Stimulated activated CD8-positive, alpha-beta memory T cell treated with anti-CD3 and anti-CD28 coated beads, Interleukin-15, amount 100 ng/mL, for 24 hours (primary cell): ENCODE data around the gene MANSC4.
A peak's percentile ranks its signal among the peaks of the same experiment; 100 is the strongest.

Experiments
- DNase-seq: peaks from one replicate; pipeline ENCODE4 v3.0.0-alpha.2; 2020; ENCODE audit warnings: low read depth

The MANSC4 gene

DNA sequence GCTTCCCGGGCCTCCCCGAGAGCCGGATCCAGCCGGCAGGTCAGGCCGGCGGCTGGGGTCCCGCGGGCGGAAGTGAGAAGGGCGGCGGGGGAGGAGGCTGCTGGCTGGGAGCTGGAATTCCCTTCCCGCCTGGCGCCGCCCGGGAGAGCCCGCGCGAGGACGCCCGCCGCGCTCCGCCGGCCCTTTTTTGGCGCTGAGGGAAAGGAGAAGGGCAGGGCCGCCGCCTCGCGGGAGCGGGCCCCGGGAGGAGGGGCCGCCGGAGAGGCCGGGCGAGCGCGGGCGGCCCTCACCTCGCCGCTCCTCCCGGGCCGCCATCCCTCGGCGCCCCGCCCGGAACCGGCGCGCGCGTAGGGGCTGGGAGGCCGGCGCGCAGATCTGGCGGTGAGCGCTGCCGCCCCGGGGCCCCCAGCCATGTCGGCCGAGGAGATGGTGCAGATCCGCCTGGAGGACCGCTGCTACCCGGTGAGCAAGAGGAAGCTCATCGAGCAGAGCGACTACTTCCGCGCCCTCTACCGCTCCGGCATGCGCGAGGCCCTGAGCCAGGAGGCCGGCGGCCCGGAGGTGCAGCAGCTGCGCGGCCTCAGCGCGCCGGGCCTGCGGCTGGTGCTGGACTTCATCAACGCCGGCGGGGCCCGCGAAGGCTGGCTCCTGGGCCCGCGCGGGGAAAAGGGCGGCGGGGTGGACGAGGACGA is at the start of gene MANSC4, which contains the start of gene KLHL42:
TSS of gene MANSC4 (minus strand) at position 317 of the 692 bp plus-strand sequence. CDS start 8,960 bp downstream, outside the sequence.
TSS of gene KLHL42 (plus strand) at position 314 of the 692 bp plus-strand sequence. CDS start at position 412, 98 bp downstream.
- DNase-seq, result peak; percentile 29

DNA sequence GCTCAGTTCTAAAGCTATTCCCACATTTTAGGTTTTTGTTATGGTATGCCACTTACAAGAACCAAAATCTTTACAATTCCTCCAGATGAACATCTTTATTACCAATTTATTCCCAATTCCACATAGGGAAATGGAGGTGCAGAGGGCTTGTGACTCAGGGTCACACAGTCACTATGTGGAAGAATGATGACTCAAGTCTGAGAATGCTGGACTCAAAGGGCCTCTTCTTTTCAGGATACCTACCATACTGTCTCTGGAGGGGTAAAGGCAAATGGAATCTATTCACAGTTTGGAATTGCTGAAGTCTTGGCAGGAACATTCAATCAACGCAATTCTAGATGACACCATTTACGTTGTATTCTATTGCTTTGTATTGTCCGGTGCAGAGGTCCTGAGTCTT is 48.2 kb upstream of the MANSC4 start:
- DNase-seq, result no peak

DNA sequence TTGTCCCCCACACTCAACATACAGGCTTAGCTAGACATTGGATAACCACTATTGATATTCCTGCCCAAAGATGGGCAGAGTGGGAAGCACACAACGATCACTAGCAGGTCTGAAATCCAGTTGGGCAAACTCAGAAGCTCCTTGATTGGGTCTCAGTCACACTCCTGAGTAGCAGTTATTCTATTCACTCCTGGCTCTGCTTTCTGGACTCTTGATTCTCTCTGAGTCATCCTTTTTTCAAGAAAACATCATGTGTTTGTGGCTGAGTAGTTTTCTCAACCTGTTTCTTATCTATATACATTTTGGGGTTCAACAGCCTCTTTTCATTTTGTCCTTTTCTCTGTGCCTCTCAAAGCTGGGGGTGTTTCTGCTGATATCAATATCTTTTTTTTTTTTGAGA is 46.0 kb upstream of the MANSC4 start:
- DNase-seq, result no peak

DNA sequence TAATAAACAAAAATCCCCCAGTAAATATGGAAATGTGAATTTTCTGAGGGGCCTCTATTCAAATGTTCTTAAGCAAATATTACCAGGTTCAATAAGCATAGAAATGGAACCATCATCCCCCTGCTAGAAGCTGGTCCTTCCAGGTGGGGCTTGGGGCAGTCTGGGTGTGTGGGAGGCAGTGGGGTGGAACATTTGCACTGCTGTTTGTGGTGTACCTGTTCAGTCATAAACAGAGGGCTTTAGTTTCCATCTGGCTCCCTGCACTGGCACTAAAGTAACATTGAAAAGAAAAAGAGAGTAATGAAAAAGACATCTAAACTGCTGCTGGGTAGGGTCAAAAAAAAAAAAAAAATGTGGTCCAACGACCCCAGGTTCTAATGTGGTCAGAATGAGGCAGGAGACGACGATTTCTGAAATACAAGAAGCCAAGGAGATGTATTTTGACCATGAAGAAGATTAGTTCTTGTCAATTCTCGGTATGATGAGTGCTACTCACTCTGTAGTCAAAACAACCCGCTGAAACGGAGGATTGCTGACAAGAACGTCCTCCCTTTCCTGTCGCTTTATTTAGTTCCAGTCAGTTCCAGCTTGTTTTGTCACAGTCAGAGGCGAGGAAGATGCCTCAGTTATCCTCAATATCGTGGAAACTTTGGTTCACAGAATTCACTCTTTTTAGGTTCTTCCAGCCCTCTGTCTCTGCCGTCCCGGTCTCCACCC is 44.2 kb upstream of the MANSC4 start:
- no peak for DNase-seq

DNA sequence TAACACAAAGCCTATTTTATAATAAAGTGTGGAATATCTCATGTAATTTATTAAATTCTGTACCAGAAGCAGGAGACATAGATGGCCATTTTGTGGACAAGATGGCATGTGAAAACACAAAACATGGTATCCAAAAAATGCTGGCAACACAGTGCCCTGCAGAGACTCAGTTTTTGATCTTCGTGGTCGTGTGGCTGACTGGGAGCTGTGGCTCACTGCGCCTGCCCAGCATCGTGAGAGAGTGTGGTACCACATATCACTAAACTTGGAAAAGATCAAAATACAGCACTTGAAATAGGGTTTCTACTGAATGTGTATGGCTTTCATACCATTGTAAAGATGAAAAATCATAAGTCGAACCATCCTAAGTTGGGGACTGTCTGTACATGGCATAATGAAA is 43.0 kb upstream of the MANSC4 start:
- no peak for DNase-seq

DNA sequence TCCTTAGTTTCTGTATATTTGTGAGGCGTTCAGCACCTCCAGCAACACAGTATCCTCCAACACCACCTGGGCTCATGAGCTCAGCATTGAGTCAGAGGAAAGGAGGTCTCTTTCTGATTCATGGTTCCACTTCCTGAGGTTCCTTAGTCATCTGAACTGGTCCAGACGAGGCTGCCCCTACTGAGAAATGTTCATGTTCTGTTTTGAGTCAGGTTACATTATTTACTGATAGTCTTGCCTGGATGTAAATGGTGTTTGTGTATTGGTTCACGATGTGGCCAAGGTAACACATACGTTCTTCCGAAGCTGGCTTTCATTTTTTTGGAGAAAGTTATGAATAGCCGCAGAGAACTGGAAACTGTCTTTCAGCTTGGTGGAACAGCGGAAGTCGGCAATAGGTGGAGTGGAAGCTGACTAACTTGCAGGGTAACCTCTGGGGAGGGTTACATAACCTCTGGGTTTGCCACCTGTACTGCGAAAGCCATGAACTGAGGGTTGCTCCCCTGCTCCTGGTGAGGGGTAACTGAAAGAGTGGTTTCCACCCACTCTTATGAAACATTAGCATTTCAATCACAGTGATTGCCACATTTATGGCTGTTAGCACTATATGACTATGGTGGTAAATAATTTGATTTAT is 42.2 kb upstream of the MANSC4 start:
- DNase-seq, result peak; percentile 12

DNA sequence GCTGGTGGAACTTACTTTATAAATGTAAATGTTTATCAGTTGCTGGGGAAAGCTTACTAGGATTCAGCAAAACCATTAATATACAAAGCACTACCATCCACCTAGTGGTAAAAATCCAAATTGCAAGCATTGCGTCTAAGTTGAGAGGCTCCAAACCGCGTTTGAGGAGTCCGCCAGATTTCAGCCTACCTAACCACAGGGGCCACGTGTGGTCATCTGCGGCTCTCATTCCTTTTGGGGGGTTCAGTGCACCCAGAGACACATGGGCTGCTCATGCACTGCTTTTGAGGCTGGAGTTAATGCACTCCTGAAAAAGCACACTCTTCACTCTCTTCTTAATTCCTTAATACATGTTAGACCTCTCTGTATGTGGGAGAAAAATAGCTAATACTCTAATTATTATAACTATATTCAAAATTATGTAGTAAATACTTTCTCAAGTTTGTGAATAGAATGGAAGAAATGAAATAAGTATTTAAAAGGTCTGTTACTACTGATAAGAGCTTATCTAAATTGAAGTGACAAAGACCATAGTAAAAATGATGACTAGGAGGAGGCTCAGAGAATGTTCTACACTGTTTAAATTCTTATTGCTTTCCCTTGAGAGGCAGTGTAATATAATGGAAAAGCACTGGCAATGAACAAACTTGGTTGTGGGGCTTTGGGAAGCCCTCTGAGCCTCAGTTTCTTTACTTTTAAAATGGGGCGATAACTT is 41.4 kb upstream of the MANSC4 start:
- DNase-seq, result no peak

DNA sequence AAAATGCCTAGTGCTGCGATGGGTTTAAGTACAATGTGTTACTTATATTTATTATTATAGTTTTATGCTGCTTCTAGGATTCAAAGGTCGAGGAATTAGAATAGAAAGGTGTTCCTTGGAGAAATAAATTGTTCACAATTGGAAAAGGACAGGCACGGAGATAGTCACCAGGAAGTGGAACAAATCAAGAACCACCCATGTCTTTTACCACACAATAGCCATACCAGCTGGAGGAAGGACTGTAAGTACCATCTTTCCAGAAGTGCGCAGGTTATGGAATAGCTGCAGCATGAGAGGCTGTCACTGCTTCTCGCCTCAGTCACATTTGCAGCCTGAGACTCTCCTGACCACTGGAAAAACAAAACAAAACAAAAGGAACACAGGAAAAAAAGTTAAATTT is 40.5 kb upstream of the MANSC4 start:
- no peak for DNase-seq

DNA sequence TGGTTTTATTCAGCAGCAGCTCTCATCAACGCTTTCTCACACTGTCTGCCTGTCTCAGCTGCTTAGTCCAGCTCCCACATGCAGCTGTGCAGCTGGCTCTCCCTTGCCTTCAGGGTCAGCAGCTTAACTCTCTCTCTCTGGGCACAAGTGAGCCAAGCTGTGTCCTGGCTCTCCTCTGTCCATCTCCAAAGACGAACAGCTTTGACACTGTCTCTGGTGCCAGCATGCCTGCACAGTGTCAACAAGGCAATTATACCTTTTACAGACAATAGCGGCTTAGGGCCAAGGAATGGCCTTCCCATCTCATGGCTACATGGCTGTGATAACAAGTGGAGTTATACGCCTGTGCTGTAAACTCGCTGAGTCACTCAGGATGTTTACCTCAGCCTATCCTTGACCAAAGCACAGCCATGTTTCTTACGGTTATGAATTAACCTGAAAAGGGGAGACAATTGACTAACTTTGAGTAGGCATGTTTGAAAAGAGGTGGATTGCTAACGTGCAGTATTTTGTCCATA is 38.4 kb upstream of the MANSC4 start:
- no peak for DNase-seq

DNA sequence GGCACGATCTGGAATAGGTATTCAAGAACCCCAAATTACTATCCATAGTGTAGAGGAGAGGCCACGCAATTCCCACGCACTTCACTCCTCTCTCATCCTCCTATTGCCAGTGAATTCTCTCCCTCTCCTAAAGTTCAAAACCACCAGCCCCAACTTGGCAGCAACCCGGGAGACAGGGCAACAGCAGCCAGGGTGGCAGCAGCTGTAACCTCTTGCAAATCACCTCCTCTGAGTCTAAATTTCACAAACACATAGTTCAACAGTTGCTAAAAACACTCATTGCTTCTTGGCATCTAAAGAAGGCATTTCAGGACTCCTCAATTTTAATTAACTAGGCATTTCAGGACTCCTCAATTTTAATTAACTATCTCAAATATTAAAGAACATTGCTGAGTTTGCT is 37.7 kb upstream of the MANSC4 start:
- DNase-seq, result no peak

DNA sequence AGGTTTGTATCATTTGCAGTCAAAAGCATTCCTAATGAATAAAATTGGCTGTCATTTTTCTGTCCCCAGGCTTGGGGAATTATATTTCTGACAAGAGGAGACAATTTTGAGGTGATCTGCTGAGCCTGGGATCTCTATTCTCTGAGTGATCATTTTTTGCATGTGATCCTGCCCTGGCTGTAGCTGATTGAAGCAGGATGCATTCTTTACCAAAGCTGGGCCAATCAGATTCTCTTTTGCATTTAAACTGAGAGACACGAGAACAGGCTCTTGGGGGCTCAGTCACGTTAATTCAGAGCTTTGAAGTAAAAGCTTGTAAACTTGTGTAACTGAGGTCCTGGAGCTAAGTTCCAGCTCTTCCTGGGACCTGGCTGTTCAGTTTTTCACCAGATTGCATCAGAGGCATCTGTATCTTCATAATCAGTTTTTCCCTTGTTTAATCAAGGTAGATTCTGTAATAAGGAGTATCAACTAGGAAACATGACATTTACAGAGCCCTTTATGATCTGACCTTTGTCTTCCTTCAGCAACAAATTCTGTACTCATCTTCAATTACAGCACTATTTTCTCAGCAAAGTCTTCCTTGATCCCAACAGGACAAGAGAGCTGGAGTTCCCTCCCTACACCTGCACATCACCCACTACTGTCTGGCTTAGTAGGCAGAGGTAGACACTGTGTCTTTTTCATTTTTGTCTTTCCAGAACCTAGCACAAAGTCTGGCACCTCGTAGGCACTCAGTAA is 35.0 kb upstream of the MANSC4 start:
- no peak for DNase-seq

DNA sequence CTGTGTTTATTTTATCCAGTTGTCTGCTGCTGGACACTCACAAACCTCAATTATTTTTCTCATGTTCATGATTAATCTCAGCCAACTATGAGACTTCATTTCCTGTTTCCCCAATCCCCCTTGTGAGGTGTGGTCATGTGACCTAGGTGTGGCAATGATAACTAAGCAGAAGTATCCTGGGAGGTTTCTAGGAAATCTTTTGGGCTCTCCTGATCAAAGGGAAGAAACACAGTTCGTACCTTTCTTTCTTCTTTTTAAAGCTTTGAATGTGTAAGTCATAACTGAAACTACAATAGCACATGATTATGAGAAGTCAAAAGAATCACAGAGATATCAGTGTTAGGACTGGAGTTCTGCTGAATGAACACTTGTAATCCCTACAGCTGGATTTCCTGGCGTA is 34.4 kb upstream of the MANSC4 start:
- no peak for DNase-seq

DNA sequence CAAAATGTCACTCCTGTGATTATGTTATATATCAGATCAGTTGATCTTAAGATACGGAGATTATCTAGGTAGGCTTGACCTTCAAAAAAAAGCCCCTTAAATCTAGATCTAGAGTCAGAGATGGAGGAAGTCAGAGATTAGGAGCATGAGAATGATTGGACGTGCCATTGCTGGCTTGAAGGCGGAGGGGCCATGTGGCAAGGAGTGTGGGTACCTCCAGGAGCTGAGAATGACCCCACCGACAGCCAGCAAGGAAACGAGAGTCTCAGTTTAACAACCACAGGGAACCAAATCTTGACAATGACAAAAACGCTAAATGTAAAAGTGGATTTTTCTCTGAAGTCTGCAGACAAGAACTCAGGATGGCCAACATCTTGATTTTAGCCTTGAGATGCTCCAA is 32.5 kb upstream of the MANSC4 start:
- DNase-seq, result no peak

DNA sequence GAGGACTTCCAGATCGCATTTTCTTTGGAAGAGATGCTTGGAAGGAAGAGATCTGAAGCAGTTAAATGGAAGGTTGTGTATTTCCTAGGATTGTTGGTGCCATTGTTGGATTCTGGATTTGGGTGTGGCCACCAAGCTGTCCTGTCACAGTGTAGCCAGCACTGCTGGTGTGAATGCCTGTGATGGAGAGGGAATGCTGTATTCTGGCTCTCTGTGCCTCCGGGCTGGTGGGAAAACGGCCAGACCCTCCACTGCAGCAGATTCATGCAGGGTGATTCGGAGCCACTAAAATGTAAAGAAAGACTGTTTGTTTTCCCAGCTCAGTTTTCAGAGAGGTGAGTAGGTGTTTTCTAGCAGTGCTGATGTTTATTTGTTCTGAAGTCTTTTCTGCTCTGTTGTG is 30.7 kb upstream of the MANSC4 start:
- DNase-seq, result no peak

DNA sequence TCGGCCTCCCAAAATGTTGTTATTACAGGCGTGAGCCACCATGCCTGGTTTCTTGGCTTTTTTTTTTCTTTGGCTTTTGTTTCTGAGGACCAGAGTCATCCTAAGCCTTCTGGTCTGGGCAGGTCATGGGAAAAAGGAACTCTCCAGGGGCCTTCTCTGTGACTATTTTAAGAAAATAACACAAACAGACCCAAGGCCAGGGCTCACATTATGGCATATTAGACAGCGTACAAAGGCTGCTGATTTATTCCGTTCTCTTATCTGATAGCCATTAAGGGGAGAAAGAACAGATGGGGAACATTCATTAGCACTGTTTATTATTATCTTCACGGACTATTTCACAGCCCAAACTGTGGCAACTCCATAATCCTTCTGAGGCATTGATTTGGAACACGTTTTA is 28.8 kb upstream of the MANSC4 start:
- no peak for DNase-seq

DNA sequence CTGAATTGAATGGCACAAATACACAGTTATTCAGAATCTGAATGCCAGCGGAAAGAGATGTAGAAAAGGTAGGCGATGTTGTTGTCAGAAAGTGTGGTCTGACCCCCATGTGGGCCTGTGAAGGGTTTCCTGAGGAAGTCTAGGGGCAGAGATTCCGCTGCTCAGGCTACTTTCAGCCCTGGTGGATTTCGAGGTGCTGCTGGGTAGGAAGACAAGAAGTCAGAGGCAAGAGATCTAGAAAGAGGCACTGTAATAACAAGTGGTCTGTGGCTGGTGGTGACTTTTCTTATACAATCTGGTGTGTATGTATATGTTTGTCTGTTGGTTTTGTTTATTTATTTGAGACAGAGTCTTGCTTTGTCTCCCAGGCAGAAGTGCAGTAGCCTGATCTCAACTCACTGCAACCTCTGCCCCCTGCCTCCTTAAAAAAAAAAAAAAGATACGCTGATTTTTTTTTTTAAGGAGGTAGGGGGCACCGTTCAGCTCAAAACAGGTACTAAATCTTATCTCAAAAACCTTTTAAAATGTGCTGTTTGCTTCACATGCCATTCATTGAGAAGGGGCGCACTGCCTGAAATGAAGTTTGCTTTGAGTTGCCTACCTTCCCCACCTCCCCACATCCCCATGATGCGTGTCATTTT is 27.1 kb upstream of the MANSC4 start:
- no peak for DNase-seq

DNA sequence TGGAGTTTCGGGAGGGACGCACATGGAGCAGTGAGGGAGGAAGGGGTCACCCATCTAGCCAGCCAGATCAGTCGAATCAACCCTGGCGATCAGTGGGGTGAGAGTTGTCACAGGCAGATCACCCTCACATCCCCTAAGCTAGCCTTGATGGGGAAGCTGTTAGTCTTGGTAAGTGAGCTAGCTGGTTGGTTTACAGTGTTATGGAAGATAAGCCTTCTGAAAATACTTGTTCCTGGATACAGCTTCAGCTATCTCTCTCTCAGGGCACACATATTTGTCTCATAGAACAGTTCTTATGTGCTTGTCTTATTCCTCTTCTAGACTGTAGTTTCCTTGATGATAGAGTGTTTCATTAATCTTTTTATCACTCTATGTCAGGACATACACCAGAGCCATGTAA is 26.2 kb upstream of the MANSC4 start:
- DNase-seq, result no peak

DNA sequence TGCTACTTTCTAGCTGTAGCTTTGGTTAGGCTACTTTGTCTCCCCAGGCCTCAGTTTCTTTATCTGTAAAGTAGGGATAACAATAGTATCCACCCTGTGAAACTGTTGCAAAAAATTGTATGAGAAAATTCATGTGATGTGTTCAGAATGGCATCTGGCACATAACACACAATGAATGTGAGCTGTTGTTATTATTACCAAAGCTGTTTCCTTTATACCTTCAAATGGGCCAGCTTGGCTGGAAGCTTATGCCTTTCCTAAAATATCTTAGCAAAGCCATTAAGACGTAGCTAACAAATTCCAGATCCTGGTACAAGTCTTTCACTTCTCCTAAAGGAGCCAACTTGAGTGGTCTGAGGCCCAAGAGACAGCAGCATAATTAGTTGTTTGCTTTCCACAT is 25.2 kb upstream of the MANSC4 start:
- DNase-seq, result no peak

DNA sequence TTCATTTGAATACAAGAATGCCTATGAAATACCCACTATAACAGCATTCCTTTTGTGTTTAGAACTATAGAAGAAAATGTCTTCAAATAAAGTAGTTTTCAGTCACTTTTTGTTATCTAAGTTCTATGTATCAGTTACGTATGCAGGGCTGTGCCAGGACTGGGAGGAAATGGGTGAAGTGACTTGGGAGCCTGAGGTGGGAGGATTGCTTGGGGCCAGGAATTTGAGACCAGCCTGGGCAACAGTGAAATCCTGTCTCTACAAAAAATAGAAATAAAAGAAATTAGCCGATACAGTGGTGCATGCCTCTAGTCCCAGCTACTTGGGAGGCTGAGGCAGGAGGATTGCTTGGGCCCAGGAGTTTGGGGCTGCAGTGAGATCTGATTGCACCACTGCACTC is 22.9 kb upstream of the MANSC4 start:
- no peak for DNase-seq

DNA sequence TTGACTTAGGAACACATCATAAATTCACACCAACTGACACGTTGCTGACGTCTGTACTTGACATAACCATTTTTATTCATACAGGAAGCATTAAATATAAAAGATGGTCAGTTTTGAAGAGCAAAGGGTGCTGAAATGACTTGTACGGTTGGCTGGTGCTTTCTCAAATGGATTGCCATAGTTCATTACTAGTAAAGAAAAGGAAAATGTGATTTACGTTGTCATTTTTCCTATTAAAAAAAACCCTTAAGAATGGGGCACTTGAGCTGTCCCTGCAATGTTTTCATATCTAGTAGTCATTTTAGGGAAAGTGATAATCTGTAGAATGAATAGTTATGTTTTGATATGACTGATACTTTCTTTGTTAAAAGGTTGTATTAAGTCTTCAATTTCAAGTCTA is 22.5 kb upstream of the MANSC4 start:
- DNase-seq, result no peak

DNA sequence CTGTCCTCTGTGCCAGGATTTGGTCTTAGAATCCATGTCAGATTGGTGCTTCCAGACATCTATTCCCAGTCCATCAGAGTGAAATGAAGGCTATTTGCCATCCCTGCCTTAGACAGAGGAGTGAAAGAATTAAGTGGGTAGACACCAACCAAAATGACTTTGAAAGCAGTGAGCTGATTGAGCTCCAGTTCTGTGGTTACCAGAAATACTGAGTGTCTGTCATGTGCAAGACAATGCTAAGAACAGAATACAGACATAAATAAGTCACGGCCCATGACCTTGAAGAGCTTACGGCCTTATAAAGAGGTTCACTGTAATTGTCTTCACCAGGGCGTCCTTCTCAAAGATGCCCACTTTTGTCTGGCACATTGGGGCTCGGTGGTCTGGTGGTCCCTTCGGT is 21.6 kb upstream of the MANSC4 start:
- no peak for DNase-seq
